Placental pericyte (primary cell): ENCODE data around the gene XRCC1. TPM values are rescaled to one million over a fixed set of nuclear protein-coding genes. Genes with fewer than 3 reads are reported as not detected.

Experiments used
- total RNA-seq: library from RNA; depleted of rRNA; stranded (reverse); fragments of >200 nt; gene quantifications from 2 replicates; pipeline ENCODE4 v1.2.3, GENCODE V29; 2012

The XRCC1 gene, protein sequence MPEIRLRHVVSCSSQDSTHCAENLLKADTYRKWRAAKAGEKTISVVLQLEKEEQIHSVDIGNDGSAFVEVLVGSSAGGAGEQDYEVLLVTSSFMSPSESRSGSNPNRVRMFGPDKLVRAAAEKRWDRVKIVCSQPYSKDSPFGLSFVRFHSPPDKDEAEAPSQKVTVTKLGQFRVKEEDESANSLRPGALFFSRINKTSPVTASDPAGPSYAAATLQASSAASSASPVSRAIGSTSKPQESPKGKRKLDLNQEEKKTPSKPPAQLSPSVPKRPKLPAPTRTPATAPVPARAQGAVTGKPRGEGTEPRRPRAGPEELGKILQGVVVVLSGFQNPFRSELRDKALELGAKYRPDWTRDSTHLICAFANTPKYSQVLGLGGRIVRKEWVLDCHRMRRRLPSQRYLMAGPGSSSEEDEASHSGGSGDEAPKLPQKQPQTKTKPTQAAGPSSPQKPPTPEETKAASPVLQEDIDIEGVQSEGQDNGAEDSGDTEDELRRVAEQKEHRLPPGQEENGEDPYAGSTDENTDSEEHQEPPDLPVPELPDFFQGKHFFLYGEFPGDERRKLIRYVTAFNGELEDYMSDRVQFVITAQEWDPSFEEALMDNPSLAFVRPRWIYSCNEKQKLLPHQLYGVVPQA
- 14.9 and 58.7 TPM in 2 replicates for total RNA-seq

DNA sequence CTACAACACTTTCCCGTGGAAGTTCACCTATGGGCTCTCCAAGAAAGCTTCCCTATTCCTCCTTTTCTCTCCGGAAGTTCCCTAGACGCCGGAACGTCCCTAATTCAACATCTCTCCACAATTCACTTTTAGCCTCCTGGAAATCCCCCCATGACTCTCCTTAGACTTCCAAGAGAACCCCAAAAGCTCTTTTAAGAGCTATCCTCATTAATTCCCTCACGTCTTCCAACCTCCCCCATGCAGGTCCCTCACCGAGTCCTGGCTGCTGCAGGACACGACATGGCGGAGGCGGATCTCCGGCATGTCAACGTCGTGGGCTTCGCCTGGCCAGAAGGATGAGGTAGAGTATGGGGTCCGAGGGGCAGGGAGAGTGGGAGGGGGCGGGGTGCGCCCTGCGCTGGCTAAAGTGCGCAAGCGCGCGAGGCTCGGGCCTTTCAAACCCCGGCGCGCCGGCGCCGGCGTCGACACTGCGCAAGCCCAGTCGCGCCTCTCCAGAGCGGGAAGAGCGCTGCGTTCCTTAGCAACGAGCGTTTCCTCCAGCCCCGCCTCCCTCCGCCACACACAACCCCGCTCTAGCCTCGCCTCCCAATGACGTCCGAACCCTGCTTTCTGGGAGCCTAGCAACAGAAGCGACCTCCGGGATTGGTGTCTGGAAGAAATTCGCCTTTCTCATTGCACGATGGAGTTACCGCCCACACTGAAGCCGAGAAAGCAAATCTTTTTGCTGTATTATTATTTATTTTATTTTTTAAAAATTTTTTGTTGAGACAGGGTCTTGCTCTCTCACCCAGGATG, at the start of gene XRCC1, which contains the start of gene PINLYP:
Gene XRCC1, minus strand, starts transcription at position 372 of the 795 bp plus-strand sequence. Its CDS starts 69 bp downstream, at position 303.
Gene PINLYP, plus strand, starts transcription at position 646 of the 795 bp plus-strand sequence. CDS start 1,391 bp downstream, outside the sequence.

DNA sequence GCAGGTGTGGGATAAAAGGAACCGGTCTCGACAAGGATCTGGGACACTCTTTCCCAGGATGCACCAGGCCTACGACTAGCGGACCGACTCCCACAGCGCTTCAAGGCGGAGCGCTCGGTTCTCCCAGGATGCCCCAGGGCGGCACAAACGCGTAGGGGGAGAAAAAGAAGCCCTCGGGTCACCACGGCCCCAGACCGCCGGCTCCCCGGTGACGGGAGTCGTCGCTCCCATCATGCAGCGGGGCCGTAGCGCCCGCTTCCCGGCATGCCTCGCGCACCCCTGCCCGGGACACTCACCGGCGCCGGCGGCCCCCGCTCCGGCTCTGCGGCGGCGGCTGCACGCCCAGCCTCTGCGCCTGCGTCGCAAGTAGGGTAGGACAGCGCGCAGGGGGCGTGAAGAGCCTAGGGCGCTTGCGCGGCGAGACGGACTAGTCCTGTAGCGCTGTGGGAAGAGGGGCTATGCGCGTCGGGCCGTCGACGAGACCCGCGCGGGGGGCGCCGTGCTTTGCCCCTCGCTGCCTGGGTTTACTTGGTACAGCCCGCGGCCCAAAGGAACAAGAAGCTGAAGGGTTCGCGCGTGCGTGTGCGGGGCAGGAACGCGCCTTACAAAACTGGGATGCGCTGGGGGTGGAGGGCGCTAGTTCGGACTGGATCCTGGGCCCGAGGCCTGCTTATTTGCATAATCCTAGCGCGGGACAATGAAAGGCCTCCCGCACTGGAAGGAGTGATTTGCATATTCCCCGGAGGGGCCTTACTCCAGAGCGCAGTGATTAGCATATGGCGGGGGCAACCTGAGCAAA, 44.1 kb upstream of the XRCC1 start, which contains the start of gene ZNF428:
Gene ZNF428, minus strand, starts transcription at position 368 of the 799 bp plus-strand sequence. CDS start 5,325 bp downstream, outside the sequence.

DNA sequence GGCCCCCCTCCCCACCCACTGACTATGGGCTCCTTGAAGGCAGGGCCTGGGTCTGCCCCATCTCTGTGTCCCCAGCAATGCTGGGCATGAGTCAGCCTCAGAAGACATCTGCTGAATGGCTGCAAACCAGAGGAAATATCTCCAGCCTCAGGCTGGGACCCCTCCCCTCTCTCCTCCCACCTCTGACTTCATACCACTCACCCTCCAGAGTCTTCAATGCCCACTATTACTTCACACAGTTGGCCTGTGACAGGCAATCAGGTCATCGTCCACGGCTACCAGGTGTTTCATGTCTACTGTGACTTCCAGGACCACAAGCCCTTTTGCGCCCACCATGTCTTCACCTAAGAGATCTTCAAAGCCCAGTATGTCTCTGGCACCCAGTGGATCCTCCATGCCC, 36.5 kb upstream of the XRCC1 start, which contains the start of gene SRRM5:
Gene SRRM5, plus strand, starts transcription at position 301 of the 400 bp plus-strand sequence. Its CDS starts 34 bp downstream, at position 335.

DNA sequence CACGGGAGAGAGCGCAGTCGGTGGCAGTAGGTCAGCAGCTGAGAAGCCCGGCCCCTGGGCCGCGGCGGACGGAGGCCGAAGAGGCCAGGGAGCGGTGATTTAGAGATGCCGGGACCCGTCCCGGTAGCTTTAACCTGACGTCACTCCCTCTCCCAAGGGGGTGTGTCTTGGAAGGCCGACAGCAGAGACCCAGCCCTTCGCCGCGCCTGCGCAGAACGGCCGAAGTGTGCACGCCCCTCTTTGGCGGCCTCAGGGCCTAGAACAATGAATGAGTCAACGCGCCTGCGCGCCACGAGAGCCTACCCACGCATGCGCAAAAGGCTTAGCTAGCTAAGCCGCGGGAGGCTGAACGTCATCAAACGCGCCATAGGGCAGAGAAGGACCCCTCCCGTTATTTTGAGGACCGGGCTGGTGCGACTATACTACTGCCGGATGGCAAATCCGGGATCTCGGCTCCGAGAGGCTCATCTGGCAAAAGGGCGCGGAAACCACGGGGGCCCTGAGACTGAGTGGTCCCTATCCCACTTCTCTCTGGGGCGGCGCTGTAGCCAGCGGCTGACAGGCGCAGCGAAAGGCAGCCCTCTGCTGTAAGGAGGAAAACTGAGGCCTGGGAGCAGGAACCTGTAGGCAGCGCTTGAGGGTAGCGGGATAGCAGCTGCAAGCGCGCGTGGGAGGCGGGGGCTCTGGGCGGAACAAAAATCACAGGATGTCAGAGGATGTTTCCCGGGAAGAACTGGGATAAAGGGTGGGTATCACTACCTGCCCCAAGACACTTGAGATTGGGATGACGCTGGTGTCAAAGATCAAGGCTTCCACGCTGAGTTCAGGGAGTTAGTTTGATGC, 20.9 kb upstream of the XRCC1 start, which contains the start of the genes IRGQ and ZNF576:
Gene IRGQ, minus strand, starts transcription at position 136 of the 843 bp plus-strand sequence. CDS start 796 bp downstream, outside the sequence.
Gene ZNF576, plus strand, starts transcription at position 597 of the 843 bp plus-strand sequence. CDS start 514 bp downstream, outside the sequence.

DNA sequence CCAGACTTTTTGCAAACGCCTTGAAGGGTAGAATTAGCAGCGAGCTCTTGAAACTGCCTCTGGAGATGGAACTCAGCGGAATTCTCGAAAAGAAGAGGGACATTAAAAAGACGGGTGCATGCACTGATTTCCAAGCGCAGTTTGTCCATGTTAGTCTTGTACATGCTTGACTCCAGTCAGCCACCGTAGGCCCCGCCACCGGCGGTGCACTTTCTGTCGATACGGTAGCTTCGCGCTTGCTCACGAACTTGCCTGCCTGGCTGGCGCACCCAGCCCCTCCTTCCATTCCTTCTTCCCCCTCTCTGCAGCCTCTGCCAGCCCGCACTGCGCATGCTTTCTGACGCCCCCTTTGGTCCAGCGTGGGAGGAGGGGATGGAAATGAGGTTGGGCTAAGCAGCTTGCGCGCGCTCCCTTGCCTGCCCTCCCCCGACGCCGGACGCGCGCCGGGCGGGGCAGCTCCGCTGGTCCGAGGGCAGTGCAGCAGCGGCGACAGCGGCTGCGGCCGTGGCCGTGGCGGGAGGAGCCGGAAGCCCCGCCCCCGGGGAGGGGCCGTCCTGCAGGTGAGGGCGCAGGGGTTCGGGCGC, 42.3 kb downstream of the XRCC1 start, which contains the start of gene ZNF575:
Gene ZNF575, plus strand, starts transcription at position 227 of the 584 bp plus-strand sequence. CDS start 1,235 bp downstream, outside the sequence.

DNA sequence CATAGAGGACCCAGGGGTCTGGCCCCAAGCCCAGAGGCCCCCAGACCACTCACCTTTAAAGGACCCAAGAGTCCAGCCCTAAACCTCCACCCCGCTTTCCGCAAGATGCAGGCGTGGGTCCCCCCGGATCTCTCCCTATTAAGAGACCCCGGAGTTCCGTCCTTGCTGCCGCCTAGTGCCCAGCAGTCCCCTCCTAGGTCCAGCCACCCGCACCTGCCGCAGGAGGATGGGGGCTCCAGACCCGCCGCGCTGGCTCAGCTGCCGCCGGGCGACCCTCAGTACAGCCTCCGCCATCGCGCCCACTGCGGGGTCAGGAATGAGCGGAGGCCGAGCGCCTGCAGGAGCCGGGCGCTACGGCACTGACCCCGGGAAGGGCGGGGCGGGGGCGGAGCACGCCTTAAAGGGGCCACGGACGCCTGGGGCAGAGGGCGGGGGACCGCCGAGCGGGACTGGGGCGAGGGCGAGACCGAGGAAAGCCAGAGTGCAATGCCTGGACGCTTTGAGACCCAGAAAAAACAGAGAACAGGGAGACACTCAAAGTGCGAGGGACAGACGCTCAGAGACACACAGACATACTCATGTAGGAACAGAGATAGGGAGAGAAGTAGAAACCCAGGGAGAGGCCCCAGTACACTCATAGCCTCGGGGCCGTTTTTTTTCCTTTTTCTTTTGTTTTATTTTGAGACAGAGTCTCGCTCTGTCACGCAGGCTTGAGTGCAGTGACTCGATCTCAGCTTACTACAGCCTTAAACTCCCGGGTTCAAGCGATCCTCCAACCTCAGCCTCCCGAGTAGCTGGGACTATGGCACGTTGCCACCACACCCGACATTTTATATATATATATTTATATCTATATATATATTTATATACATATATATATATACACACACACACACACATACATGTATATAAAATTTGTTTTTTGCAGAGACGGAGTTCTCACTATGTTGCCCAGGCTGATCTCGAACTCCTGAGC, 48.2 kb downstream of the XRCC1 start, which contains the start of gene ETHE1:
Gene ETHE1, minus strand, starts transcription at position 318 of the 976 bp plus-strand sequence. Its CDS starts 24 bp downstream, at position 294.

DNA sequence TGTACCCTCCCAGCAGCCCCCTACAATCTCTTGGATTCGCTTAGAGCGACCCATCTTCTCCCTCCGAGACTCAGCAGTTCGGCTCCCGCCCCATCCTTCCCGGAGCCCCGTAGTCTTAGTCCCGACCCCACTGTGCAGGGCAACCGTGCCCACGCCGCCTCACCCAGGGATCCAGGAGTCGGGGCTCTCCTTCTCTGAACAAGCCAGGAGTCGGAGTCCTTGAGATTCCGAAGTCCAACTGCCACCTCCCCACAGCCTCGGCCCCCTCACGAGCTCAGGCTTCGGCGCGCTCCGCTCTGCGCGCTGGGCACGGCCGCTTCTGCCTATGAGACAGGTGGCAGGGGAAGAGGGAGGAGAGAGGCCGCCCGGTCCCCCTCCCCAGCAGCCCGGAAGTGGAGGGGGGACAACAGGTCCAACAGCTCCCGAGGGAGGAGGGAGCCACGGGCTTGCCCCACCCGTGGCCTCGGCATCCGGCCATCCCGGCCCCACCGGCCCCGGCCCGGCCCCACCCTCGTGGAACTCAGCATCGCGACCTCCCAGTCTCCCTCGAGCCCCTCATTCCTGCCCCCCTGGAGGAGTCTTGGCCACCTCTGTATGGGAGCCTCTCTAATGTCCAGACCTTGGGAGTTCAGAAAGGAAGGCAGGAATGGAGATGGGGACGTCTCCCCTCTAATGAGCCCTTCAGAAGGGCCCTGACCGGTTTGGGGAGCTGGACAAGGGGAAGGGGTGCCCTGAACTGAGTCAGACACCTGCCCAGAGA, 70.7 kb downstream of the XRCC1 start, which contains the start of gene PHLDB3:
Gene PHLDB3, minus strand, starts transcription at position 321 of the 760 bp plus-strand sequence. CDS start 628 bp downstream, outside the sequence.

Other genes with a start within 250 kb of the XRCC1 start
- not detected in 2 replicates for gene CD177, start 221.8 kb downstream of the XRCC1 start, total RNA-seq
- not detected in 2 replicates for gene TEX101, start 160.6 kb downstream of the XRCC1 start, total RNA-seq
- 0.43 TPM in 1 of 2 replicates, not detected in the other for gene LYPD3, start 109.9 kb downstream of the XRCC1 start, total RNA-seq
- gene PHLDB3, start 70.8 kb downstream of the XRCC1 start, total RNA-seq, result 10.9 and 13.2 TPM in 2 replicates
- gene ETHE1, start 48.3 kb downstream of the XRCC1 start, total RNA-seq, result 49.2 and 93.6 TPM in 2 replicates
- gene ZNF575, start 42.3 kb downstream of the XRCC1 start, total RNA-seq, result 0.14 and 0.44 TPM in 2 replicates
- 0.66 and 2.4 TPM in 2 replicates for gene PINLYP, start 274 bp upstream of the XRCC1 start, total RNA-seq
- gene IRGQ, start 20.6 kb upstream of the XRCC1 start, total RNA-seq, result 22.8 and 38.9 TPM in 2 replicates
- gene ZNF576, start 21.1 kb upstream of the XRCC1 start, total RNA-seq, result 7.7 and 11.3 TPM in 2 replicates
- gene SRRM5, start 36.6 kb upstream of the XRCC1 start, total RNA-seq, result 0.22 TPM in 1 of 2 replicates, not detected in the other
- gene ZNF428, start 44.1 kb upstream of the XRCC1 start, total RNA-seq, result 20.9 and 25.2 TPM in 2 replicates
- 0.88 and 2.1 TPM in 2 replicates for gene CADM4, start 64.3 kb upstream of the XRCC1 start, total RNA-seq
- 86.0 and 205 TPM in 2 replicates for gene PLAUR, start 94.6 kb upstream of the XRCC1 start, total RNA-seq
- gene IRGC, start 140.5 kb upstream of the XRCC1 start, total RNA-seq, result not detected in 2 replicates
- 16.6 and 19.3 TPM in 2 replicates for gene SMG9, start 179.4 kb upstream of the XRCC1 start, total RNA-seq
- gene KCNN4, start 205.4 kb upstream of the XRCC1 start, total RNA-seq, result 1.9 TPM in 1 of 2 replicates, not detected in the other
- gene LYPD5, start 226.9 kb upstream of the XRCC1 start, total RNA-seq, result under 0.01 TPM in 1 of 2 replicates, not detected in the other